CD4-positive, alpha-beta T cell treated with Interleukin-12 subunit alpha and Interleukin-12 subunit beta, for 1 hour (primary cell): ENCODE measurements around the gene TES.
"Not testable (repeated sequence)": the region's sequence is repeated elsewhere in the genome, so short reads cannot be mapped to it uniquely, and the experiment has no call there.

Source experiments
- DNase-seq: peaks from one replicate; pipeline ENCODE4 v3.0.0-alpha.2; 2020

Gene TES

DNA sequence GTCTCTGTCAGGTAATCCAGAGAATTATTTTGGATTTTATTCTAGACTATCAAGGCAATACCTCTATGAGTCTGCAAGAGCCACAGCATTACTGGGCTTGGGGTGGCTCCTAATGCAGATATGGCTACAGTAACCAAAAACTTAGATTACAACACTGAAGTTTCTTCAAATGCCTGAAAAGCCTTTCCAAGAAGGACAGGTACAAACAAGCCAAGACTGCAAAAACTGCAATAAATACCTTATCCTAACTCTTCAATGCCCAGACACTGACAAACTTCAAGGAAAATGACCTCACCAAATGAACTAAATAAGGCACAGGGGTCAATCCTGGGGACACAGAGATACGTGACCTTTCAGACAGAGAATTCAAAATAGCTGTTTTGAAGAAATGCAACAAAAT lies 82.0 kb downstream of the TES start:
- DNase-seq: no peak

DNA sequence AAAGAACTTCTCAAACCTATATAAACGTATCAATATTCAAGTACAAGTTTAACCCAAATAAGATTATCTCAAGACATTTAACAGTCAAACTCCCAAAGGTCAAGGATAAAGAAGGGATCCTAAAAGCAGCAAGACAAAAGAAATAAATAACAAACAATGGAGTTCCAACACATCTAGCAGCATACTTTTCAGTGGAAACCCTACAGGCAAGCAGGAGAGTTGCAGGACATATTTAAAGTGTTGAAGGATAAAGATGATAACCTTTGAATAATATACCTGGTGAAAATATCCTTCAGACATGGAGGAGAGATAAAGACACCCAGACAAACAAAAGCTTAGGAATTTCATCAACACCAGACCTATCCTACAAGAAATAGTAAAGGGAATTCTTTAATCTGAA lies 82.8 kb downstream of the TES start:
- no peak for DNase-seq

DNA sequence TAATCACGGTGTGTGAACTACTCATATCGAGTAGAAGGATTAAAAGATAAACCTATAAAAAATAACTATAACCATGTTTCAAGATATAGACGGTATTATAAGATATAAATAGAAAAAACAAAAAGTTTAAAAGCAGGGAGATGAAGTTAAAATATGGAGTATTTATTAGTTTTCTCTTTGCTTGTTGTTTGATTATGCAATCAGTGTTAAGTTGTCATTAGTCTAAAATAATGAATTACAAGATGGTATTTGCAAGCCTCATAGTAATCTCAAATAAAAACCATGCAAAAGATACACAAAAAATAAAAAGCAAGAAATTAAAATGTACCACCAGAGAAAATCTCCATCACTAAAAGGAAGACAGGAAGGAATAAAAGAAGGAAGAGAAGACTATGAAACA lies 83.3 kb downstream of the TES start:
- DNase-seq: no peak

DNA sequence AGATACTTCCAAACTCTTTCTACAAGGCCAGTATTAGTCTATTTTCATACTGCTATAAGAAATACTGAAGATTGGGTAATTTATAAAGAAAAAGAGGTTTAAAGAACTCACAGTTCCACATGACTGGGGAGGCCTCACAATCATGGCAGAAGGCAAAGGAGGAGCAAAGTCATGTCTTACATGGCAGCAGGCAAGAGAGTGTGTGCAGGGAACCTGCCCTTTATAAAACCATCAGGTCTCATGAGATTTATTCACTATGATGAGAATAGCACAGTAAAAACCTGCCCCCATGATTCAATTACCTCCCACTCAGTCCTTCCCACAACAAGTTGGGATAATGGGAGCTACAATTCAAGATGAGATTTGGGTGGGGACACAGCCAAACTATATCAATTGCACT lies 85.6 kb downstream of the TES start:
- DNase-seq: not testable (repeated sequence)

DNA sequence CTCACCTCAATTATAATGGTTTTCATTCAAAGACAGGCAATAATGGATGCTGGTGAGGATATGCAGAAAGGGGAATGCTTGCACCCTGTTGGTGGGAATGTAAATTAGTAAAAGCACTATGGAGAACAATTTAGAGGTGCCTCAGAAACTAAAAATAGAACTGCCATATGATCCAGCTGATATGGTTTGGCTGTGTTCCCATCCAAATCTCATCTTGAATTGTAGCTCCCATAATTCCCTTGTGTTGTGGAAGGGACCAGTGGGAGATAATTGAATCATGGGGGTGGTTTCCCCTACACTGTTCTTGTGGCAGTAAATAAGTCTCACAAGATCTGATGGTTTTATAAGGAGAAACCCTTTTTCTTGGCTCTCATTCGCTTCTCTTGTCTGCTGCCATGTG lies 87.7 kb downstream of the TES start:
- no peak for DNase-seq

DNA sequence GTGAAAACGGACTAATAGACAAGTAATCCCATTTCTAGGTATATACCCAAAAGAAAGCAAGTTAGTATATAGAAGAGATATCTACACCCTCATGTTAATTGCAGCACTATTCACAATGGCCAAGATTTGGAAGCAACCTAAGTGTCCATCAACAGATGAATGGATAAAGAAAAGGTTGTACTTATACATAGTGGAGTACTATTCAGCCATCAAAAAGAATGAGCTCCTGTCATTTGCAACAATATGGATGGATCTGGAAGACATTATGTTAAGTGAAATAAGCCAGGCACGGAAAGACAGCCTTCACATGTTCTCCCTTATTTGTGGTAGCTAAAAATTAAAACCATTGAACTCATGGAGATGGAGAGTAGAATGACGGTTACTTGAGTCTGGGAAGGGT lies 88.2 kb downstream of the TES start:
- DNase-seq: no peak

DNA sequence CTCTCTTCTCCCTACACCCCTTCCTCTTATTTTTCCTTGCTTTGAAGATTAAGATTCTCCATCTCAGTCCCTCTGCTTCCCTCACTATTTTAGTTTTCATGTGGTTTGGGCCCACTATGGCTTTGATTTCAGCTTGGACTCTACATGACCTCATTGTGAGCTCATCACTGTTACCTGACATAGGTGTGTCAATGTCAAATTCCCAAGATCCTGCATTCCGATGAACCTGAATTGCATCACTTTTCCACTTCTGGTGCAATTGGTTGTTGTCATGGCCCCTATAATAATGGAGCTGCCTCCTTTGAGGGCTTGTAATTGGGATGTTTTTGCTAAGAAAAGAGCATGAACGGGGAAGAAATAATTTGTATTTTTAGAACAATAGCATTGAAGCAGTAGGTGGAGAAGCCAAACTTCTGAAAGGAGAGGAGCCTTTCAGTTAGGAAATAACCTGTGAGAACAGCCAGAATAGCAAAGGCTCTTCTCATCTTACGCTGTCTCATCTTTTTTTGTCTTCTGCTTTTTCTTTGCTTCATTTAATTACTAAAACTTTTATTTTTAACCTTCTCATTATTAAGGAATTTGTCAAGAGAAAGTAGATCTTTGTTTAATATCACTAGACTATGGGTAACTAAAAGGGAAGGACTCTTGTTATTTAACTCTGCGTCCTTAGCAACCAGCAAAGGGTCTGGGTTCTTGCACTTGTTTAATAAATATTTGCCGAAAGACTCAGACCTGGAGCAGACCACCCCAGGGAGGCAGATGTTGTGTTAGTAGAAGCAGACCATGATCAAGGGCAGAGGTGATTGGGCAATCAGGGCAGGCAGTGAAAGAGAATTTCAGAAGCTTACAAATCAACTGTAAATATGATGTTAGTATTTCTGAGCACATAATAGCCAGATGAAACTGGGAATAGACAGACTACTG lies 95.4 kb downstream of the TES start:
- no peak for DNase-seq

DNA sequence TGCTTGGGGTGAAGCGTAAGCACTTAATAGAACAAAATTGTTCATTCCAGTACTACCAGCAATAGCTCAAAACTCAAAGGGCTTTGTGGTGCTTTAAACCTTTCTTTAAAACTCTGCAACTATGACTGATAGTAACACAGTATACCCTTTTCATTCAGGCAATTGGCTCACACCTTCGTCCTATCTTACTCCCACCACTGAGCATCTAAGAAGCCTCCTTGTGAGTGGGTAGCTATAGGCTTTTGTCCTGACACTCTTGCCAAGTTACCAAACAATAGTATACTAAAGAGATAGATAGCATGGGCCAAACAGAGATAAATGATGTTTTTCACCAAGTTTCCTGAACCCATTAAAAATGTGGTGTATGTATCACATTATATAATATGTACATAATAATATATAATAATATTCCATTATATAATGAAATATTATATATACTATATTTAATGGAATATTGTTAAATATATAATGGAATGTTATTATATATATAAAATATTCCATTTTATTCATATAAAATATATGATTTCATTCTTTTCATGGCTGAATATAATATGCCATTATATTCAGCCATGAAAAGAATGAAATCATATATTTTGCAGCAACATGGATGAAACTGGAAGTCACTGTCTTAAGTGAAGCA lies 96.2 kb downstream of the TES start:
- DNase-seq: no peak

DNA sequence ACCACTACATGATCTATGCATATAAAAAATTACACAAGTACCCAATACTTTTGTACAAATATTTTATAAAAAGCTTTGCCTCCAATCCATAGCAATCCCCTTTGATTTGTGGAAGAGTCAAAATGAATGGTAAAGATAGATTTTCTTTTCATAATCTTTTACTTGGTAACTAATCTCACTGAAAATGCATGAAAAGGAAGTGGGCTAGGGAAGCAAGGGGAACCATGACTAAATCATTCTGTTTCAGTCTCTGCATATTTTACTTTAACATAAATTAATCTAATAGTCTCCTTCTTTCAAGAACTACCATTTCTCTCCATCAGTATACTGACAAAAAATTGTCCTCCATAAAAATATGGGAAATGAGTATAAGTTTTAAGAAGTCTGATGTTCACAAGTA lies 96.9 kb downstream of the TES start:
- no peak for DNase-seq
